HepG2 (cell line): Measurements from ENCODE around the gene SPI1. TPM values are rescaled to one million over a fixed set of nuclear protein-coding genes. Genes with fewer than 3 reads are reported as not detected.
A peak's percentile ranks its signal among the peaks of the same experiment; 100 is the strongest.

ENCODE experiments used
- ARID5B ChIP-seq: IDR thresholded peaks from 2 replicates; pipeline ENCODE4 v1.4.0; 2020; ENCODE audit warnings: mild to moderate bottlenecking, missing genetic modification reagents
- ATF7 ChIP-seq, 2 experiments: fragments of 450-650 bp in 1 of 2; sonication (generic) in 1 of 2; formaldehyde crosslinking in 1 of 2; IDR thresholded peaks; 2 replicates each; pipeline versions ENCODE4 v1.4.0 to v1.6.1; 2016 to 2020; ENCODE audit warnings: antibody characterized with exemption in 1 of 2, mild to moderate bottlenecking in 1 of 2, missing genetic modification reagents in 1 of 2
- CSRNP1 ChIP-seq: sonication (generic); formaldehyde crosslinking; IDR thresholded peaks from 2 replicates; pipeline ENCODE4 v1.8.1; 2023; ENCODE audit warnings: mild to moderate bottlenecking, missing genetic modification reagents
- FLYWCH1 ChIP-seq: sonication (generic); formaldehyde crosslinking; IDR thresholded peaks from 2 replicates; pipeline ENCODE4 v1.8.1; 2023; ENCODE audit warnings: mild to moderate bottlenecking, missing genetic modification reagents
- FOXK1 ChIP-seq: sonication (generic); formaldehyde crosslinking; IDR thresholded peaks from 2 replicates; pipeline ENCODE4 v1.4.0; 2020; ENCODE audit warnings: low read depth, missing genetic modification reagents, borderline replicate concordance
- KDM3A ChIP-seq: IDR thresholded peaks from 2 replicates; pipeline ENCODE4 v1.6.1; 2018; ENCODE audit warnings: low read depth, missing compliant biosample characterization
- MAF1 ChIP-seq: sonication (generic); formaldehyde crosslinking; IDR thresholded peaks from 2 replicates; pipeline ENCODE4 v1.5.0; 2020; ENCODE audit warnings: missing genetic modification reagents, borderline replicate concordance
- MXI1 ChIP-seq: IDR thresholded peaks from 3 replicates; pipeline ENCODE4 v1.6.1; 2012; ENCODE audit warnings: low read depth, low read length, inconsistent platforms, borderline replicate concordance
- NCOA5 ChIP-seq: sonication (generic); formaldehyde crosslinking; IDR thresholded peaks from 2 replicates; pipeline ENCODE4 v1.4.0; 2020; ENCODE audit warnings: missing genetic modification reagents
- POLR2AphosphoS2 ChIP-seq: IDR thresholded peaks from 2 replicates; pipeline ENCODE4 v1.6.1; 2011; ENCODE audit warnings: low read depth, low read length, improper control_type of control experiment
- RAD21 ChIP-seq: fragments of 450-650 bp; formaldehyde crosslinking; IDR thresholded peaks from 2 replicates; pipeline ENCODE4 v1.5.0; 2020; ENCODE audit warnings: mild to moderate bottlenecking
- REPIN1 ChIP-seq: sonication (generic); formaldehyde crosslinking; IDR thresholded peaks from 2 replicates; pipeline ENCODE4 v1.8.0; 2022; ENCODE audit warnings: missing genetic modification reagents, low read depth, mild to moderate bottlenecking, borderline replicate concordance
- RFXANK ChIP-seq: IDR thresholded peaks from 2 replicates; pipeline ENCODE4 v1.6.1; 2016
- SP2 ChIP-seq: sonication (generic); formaldehyde crosslinking; IDR thresholded peaks from 2 replicates; pipeline ENCODE4 v1.5.1; 2020; ENCODE audit warnings: mild to moderate bottlenecking, missing genetic modification reagents
- SRSF1 ChIP-seq: fragments of 200-400 bp; formaldehyde crosslinking; optimal IDR thresholded peaks from 2 replicates; pipeline ENCODE3; 2017; ENCODE audit warnings: mild to moderate bottlenecking, low read depth, low read length, moderate library complexity
- TRIM22 ChIP-seq: fragments of 450-650 bp; IDR thresholded peaks from 2 replicates; pipeline ENCODE4 v1.6.1; 2017
- ZFX ChIP-seq: sonication (generic); formaldehyde crosslinking; IDR thresholded peaks from 2 replicates; pipeline ENCODE4 v1.4.0; 2020; ENCODE audit warnings: mild to moderate bottlenecking, low read depth, missing genetic modification reagents, moderate library complexity
- ZMAT3 ChIP-seq: sonication (generic); formaldehyde crosslinking; conservative IDR thresholded peaks from 2 replicates; pipeline ENCODE4 v1.7.0; 2021; ENCODE audit warnings: missing genetic modification reagents
- ZNF382 ChIP-seq: sonication (generic); formaldehyde crosslinking; IDR thresholded peaks from 2 replicates; pipeline ENCODE4 v1.5.0; 2020; ENCODE audit warnings: missing genetic modification reagents, mild to moderate bottlenecking, borderline replicate concordance
- ZNF550 ChIP-seq: sonication (generic); formaldehyde crosslinking; IDR thresholded peaks from 2 replicates; pipeline ENCODE4 v1.4.0; 2020; ENCODE audit warnings: mild to moderate bottlenecking, missing genetic modification reagents, borderline replicate concordance
- ZNF761 ChIP-seq: sonication (generic); formaldehyde crosslinking; conservative IDR thresholded peaks from 2 replicates; pipeline ENCODE4 v1.4.0; 2020; ENCODE audit warnings: mild to moderate bottlenecking, missing genetic modification reagents
- ZNF773 ChIP-seq: sonication (generic); formaldehyde crosslinking; IDR thresholded peaks from 2 replicates; pipeline ENCODE4 v1.4.0; 2020; ENCODE audit warnings: missing genetic modification reagents, borderline replicate concordance
- ZNF878 ChIP-seq: sonication (generic); formaldehyde crosslinking; IDR thresholded peaks from 2 replicates; pipeline ENCODE4 v1.8.1; 2023; ENCODE audit warnings: mild to moderate bottlenecking, missing genetic modification reagents, moderate library complexity
- ZSCAN12 ChIP-seq: sonication (generic); formaldehyde crosslinking; IDR thresholded peaks from 2 replicates; pipeline ENCODE4 v1.9.0; 2021; ENCODE audit warnings: mild to moderate bottlenecking, missing genetic modification reagents
- polyA plus RNA-seq, 8 experiments: library from polyadenylated mRNA; depleted of rRNA in 3 of 8; stranded (reverse) in 7 of 8; unstranded in 1 of 8; fragments of >200 nt; fragmentation: Illumina TruSeq in 4 of 8; extraction: Trizol in 4 of 8; gene quantifications; 2 replicates each; pipeline versions ENCODE4 v1.2.1 to v1.2.3, GENCODE V29; 2011 to 2016; ENCODE audit warnings: low read depth in 4 of 8, missing spikeins in 1 of 8, mixed read lengths in 1 of 8; ENCODE audit not compliant: insufficient read depth in 1 of 8
- total RNA-seq, 5 experiments: library from RNA; depleted of rRNA; stranded (reverse); fragments of >200 nt; fragmentation: Illumina TruSeq; extraction: Trizol; gene quantifications; 2 replicates each; pipeline ENCODE4 v1.2.3, GENCODE V29; 2016; ENCODE audit warnings: low read depth in 1 of 5

Gene SPI1
- total and polyA plus RNA-seq, 2 of the 13 experiments (the other 11 are each of a cell fraction or from before 2014, with no cell fraction given), result not detected

- TF ChIP-seq CSRNP1 (CRISPR knock-in tag) (no peak), SRSF1 (no peak), ZSCAN12 (CRISPR knock-in tag) (no peak), KDM3A (peak; percentile 84; the same call in 1 of the 2 replicates), FLYWCH1 (CRISPR knock-in tag) (no peak), REPIN1 (peak; percentile 78; the same call in 1 of the 2 replicates), ZMAT3 (no peak), ZNF550 (CRISPR knock-in tag) (no peak), MXI1 (no peak), SP2 (CRISPR knock-in tag) (no peak), POLR2AphosphoS2 (no peak), MAF1 (CRISPR knock-in tag) (no peak), NCOA5 (no peak), ZNF773 (CRISPR knock-in tag) (no peak), RFXANK (CRISPR knock-in tag) (0 out of 2 replicates have a peak, but pooled peaks have one; percentile 41), TRIM22 (no peak), ZNF382 (CRISPR knock-in tag) (no peak), ARID5B (CRISPR knock-in tag) (peak; percentile 52; the same call in 1 of the 2 replicates), RAD21 (CRISPR knock-in tag) (peak; percentile 97), FOXK1 (CRISPR knock-in tag) (peak; percentile 33; the same call in 1 of the 2 replicates), ZNF761 (CRISPR knock-in tag) (no peak), ATF7 (IDR thresholded peaks at IDR 0.05) (no peak), ATF7 (CRISPR knock-in tag; IDR thresholded peaks at IDR 0.05) (no peak), ZNF878 (no peak), ZFX (peak; percentile 81)
These were observed 22.8 kb downstream of the SPI1 start (continued) for GRCh38 chr11:47355283-47356128.
